Keratinocyte (primary cell): Measurements from ENCODE around the gene TMEM271. TPM values are rescaled to one million over a fixed set of nuclear protein-coding genes. Genes with fewer than 3 reads are reported as not detected.

Experiments
- DNase-seq: peaks from one replicate; pipeline ENCODE4 v3.0.0-alpha.2; 2011; ENCODE audit warnings: low read depth, missing footprints, low spot score
- FAIRE-seq: peaks from 2 replicates; lab custom pipeline; 2011; peaks lifted over from hg19 to GRCh38; lab: Jason Lieb, UNC
- H2AFZ ChIP-seq: 2 replicates; pipeline ENCODE4 v1.6.0; 2012; ENCODE audit warnings: low read length, control low read depth, inconsistent platforms; ENCODE audit not compliant: control insufficient read depth
- H3K27ac ChIP-seq: 2 replicates; pipeline ENCODE4 v1.5.1; 2011; ENCODE audit warnings: low read length; ENCODE audit not compliant: control insufficient read depth, insufficient read depth
- H3K27me3 ChIP-seq: 3 replicates; pipeline ENCODE4 v1.6.0; 2011; ENCODE audit warnings: low read length; ENCODE audit not compliant: control insufficient read depth, insufficient read depth; ENCODE audit errors: extremely low read depth
- H3K36me3 ChIP-seq, 2 experiments: 2 replicates in 1 of 2; 3 replicates in 1 of 2; pipeline ENCODE4 v1.5.1; 2011; ENCODE audit warnings: low read length in 2 of 2, mild to moderate bottlenecking in 1 of 2; ENCODE audit not compliant: control insufficient read depth in 2 of 2, insufficient read depth in 2 of 2; ENCODE audit errors: extremely low read depth in 1 of 2
- H3K4me1 ChIP-seq: 3 replicates; pipeline ENCODE4 v1.5.1; 2011; ENCODE audit warnings: low read length; ENCODE audit not compliant: control insufficient read depth, insufficient read depth; ENCODE audit errors: extremely low read depth
- H3K4me2 ChIP-seq: 3 replicates; pipeline ENCODE4 v1.6.0; 2011; ENCODE audit warnings: low read depth, low read length; ENCODE audit not compliant: control insufficient read depth, insufficient read depth; ENCODE audit errors: extremely low read depth
- H3K4me3 ChIP-seq, 3 experiments: fragments of 200-600 bp in 1 of 3; sonication (generic) in 1 of 3; 2 replicates in 2 of 3; 3 replicates in 1 of 3; pipeline ENCODE4 v1.5.1; 2011 to 2016; ENCODE audit warnings: low read length in 3 of 3, mild to moderate bottlenecking in 3 of 3, control low read depth in 2 of 3, inconsistent platforms in 1 of 3, low read depth in 1 of 3, mixed read lengths in 1 of 3, mixed run types in 1 of 3, moderate library complexity in 1 of 3; ENCODE audit not compliant: control insufficient read depth in 2 of 3, insufficient read depth in 2 of 3; ENCODE audit errors: extremely low read depth in 1 of 3
- H3K79me2 ChIP-seq: 2 replicates; pipeline ENCODE4 v1.6.0; 2012; ENCODE audit warnings: low read length; ENCODE audit not compliant: control insufficient read depth, insufficient read depth
- H3K9ac ChIP-seq: 3 replicates; pipeline ENCODE4 v1.6.0; 2011; ENCODE audit warnings: low read length; ENCODE audit not compliant: control insufficient read depth, insufficient read depth; ENCODE audit errors: extremely low read depth
- H3K9me1 ChIP-seq: 3 replicates; pipeline ENCODE4 v1.6.0; 2011; ENCODE audit warnings: low read length; ENCODE audit not compliant: control insufficient read depth, insufficient read depth; ENCODE audit errors: extremely low read depth
- H3K9me3 ChIP-seq: 2 replicates; pipeline ENCODE4 v1.5.1; 2012; ENCODE audit warnings: low read depth, low read length; ENCODE audit not compliant: control insufficient read depth
- H4K20me1 ChIP-seq: 3 replicates; pipeline ENCODE4 v1.6.0; 2011; ENCODE audit warnings: low read length; ENCODE audit not compliant: control insufficient read depth, insufficient read depth; ENCODE audit errors: extremely low read depth
- EZH2 ChIP-seq: IDR thresholded peaks from one replicate; pipeline ENCODE4 v1.6.1; 2012; ENCODE audit warnings: inconsistent platforms, mild to moderate bottlenecking, low read length, moderate library complexity
- dilution Hi-C: fragments of 300-500 bp; cut with MboI; formaldehyde crosslinking; loops from one replicate; pipeline ENCODE4 v1.7.0; 2020; ENCODE audit warnings: low sequenced_read_pairs; ENCODE audit not compliant: extremely low pct_ligation_motif_present
- polyA plus RNA-seq, 5 experiments: library from polyadenylated mRNA; depleted of rRNA in 3 of 5; stranded (reverse) in 3 of 5; stranded (forward) in 1 of 5; unstranded in 1 of 5; fragments of >200 nt; gene quantifications; 1 replicate in 1 of 5; 2 replicates in 3 of 5; 3 replicates in 1 of 5; pipeline versions ENCODE4 v1.2.1 to v1.2.3, GENCODE V29; 2011 to 2012; ENCODE audit warnings: missing spikeins in 2 of 5, low read depth in 1 of 5, low replicate concordance in 1 of 5
- TF ChIP-seq, protein P1 (sequence below), 3 experiments: IDR thresholded peaks in 1 of 3; conservative IDR thresholded peaks in 1 of 3; optimal IDR thresholded peaks in 1 of 3; 2 replicates in 2 of 3; 3 replicates in 1 of 3; pipeline versions ENCODE3 to v1.5.1; 2011; ENCODE audit warnings: low read length in 3 of 3, mild to moderate bottlenecking in 3 of 3, moderate library complexity in 2 of 3, control low read depth in 1 of 3, inconsistent platforms in 1 of 3; ENCODE audit not compliant: insufficient read depth in 2 of 3; ENCODE audit errors: extremely low read depth in 1 of 3

The TMEM271 gene
- polyA plus RNA-seq, 1 donor (not counting 4 experiments of a cell fraction or from before 2014, with no cell fraction given) = not detected

DNA sequence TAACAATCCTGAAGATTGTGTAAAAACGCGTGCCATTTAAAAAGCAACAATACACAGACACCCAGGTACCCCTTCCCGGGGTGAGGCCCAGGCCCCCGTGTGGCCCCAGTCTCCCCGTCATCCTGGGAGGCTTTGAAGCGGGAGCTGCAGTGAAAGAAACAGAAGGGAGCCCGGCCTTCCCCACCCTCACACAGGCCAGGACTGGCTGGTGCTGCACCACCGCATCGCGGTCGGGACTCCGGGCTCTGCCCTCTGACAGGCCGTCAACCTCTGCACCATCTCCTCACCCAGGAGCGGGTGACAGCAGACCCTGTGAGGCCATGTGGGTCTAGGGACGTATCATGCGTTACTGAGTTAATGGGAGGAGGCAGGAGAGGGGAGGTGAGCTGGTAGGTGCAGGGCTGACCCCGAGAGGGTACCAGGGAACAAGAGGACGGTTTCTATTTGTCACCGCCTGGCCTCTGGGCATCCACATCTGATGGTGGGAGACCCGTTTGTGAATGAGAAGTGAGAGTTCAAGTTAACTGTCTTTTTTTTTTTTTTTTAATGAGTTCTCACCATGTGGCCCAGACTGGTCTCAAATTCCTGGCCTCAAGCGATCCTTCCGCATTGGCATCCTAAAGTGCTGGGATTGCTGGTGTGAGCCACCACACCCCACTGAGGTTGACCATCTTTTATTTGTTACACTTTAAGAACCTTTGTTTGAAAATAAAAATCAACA is 49.7 kb downstream of the TMEM271 start:
- no peaks in the 10 kb centered on the region for H3K27me3 ChIP-seq
- no peaks in the 10 kb centered on the region for H3K9me3 ChIP-seq
- H3K4me2 ChIP-seq = no peak overlapping the region
- no peak overlapping the region for H3K27ac ChIP-seq
- no peaks in the 10 kb centered on the region for H3K79me2 ChIP-seq
- H3K4me3 ChIP-seq = no peak overlapping the region
- peaks cover 36 to 48% of the 10 kb centered on the region in 2 experiments for H3K36me3 ChIP-seq
- FAIRE-seq (no peak), DNase-seq (no peak)
- no peak overlapping the region for H3K9ac ChIP-seq
- no peak overlapping the region for H2AFZ ChIP-seq
- TF ChIP-seq, protein P1, sequence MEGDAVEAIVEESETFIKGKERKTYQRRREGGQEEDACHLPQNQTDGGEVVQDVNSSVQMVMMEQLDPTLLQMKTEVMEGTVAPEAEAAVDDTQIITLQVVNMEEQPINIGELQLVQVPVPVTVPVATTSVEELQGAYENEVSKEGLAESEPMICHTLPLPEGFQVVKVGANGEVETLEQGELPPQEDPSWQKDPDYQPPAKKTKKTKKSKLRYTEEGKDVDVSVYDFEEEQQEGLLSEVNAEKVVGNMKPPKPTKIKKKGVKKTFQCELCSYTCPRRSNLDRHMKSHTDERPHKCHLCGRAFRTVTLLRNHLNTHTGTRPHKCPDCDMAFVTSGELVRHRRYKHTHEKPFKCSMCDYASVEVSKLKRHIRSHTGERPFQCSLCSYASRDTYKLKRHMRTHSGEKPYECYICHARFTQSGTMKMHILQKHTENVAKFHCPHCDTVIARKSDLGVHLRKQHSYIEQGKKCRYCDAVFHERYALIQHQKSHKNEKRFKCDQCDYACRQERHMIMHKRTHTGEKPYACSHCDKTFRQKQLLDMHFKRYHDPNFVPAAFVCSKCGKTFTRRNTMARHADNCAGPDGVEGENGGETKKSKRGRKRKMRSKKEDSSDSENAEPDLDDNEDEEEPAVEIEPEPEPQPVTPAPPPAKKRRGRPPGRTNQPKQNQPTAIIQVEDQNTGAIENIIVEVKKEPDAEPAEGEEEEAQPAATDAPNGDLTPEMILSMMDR (optimal IDR thresholded peaks at IDR 0.05 in 1 of 3, IDR thresholded peaks at IDR 0.05 in 1 of 3, conservative IDR thresholded peaks at IDR 0.05 in 1 of 3; ENCODE audit: extremely low read depth in 1 of 3, insufficient read depth in 2 of 3, low read length in 3 of 3) = no peak
- TF ChIP-seq EZH2 = no peak
- no peaks in the 10 kb centered on the region for H3K4me1 ChIP-seq
- no peaks in the 10 kb centered on the region for H3K9me1 ChIP-seq
- H4K20me1 ChIP-seq = no peaks in the 10 kb centered on the region
- dilution Hi-C loops = no loop called here

- no peak for FAIRE-seq
- TF ChIP-seq, protein P1 (optimal IDR thresholded peaks at IDR 0.05 in 1 of 3, IDR thresholded peaks at IDR 0.05 in 1 of 3, conservative IDR thresholded peaks at IDR 0.05 in 1 of 3; ENCODE audit: extremely low read depth in 1 of 3, insufficient read depth in 2 of 3, low read length in 3 of 3) = no peak
- TF ChIP-seq EZH2 = no peak
- dilution Hi-C loops = no loop called here
Observed at GRCh38 chr4:525660-526059, 50.4 kb downstream of the TMEM271 start.

More at GRCh38 chr4:525660-526059, 50.4 kb downstream of the TMEM271 start:
- Histone ChIP-seq H3K9me3 (no peaks in the 10 kb centered on the region), H3K27ac (no peak overlapping the region), H4K20me1 (peaks cover under 1% of the 10 kb centered on the region), H2AFZ (no peak overlapping the region), H3K79me2 (no peaks in the 10 kb centered on the region), H3K36me3 (peaks cover 30 to 42% of the 10 kb centered on the region in 2 experiments), H3K4me1 (no peaks in the 10 kb centered on the region), H3K4me2 (no peak overlapping the region), H3K4me3 (no peak overlapping the region), H3K9me1 (no peaks in the 10 kb centered on the region), H3K9ac (no peak overlapping the region), H3K27me3 (no peaks in the 10 kb centered on the region)
- DNase-seq = no peak
